Type B pancreatic cell (in vitro differentiated cells): ENCODE data around the gene LYSMD2. TPM values are rescaled to one million over a fixed set of nuclear protein-coding genes. Genes with fewer than 3 reads are reported as not detected.

Experiments used
- DNase-seq: peaks from one replicate; pipeline ENCODE4 v3.0.0; 2021; ENCODE audit warnings: mixed read lengths; ENCODE audit not compliant: unreplicated experiment; ENCODE audit errors: extremely low spot score
- H3K27ac Mint-ChIP-seq: 2 replicates; pipeline ENCODE4 v1.8.0; 2021; ENCODE audit warnings: mild to moderate bottlenecking, mixed read lengths
- H3K27me3 Mint-ChIP-seq: 2 replicates; pipeline ENCODE4 v1.8.0; 2021; ENCODE audit warnings: mixed read lengths
- H3K36me3 Mint-ChIP-seq: 2 replicates; pipeline ENCODE4 v1.8.0; 2021; ENCODE audit warnings: mixed read lengths
- H3K4me1 Mint-ChIP-seq: one replicate; pipeline ENCODE4 v1.8.0; 2021; ENCODE audit warnings: mixed read lengths; ENCODE audit not compliant: unreplicated experiment
- H3K4me3 Mint-ChIP-seq: 2 replicates; pipeline ENCODE4 v1.8.0; 2021; ENCODE audit warnings: mild to moderate bottlenecking, mixed read lengths
- H3K9me3 Mint-ChIP-seq: 2 replicates; pipeline ENCODE4 v1.8.0; 2021; ENCODE audit warnings: mixed read lengths
- total RNA-seq: library from RNA; stranded (reverse); gene quantifications from 2 replicates; pipeline ENCODE4 v1.2.1, GENCODE V29; 2021; ENCODE audit warnings: low replicate concordance
- TF ChIP-seq, protein P1 (sequence below): fragments of 200-600 bp; sonication (generic); conservative IDR thresholded peaks from 2 replicates; pipeline ENCODE4 v1.5.0; 2021; ENCODE audit warnings: antibody characterized with exemption, mild to moderate bottlenecking

LYSMD2 gene
- total RNA-seq, 1 donor from 2014 or later = 3.9 TPM

DNA sequence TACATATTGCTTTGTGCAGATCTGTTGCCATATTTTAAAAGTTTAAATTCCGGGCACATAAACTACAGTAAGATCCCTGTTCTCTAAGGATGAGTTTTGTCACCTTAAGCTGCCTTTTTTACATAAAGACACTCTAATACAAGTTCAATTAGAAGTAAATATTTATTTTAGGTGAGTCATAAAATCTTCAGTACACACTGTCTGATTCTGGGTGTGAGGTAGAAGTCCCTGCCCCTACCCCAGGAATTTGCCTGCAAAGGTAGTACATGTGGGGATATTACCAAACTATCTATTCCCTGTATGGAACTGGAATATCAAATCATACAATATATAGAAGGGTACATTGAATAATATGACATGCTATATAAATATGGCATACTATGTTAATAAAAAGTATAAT is 49.9 kb downstream of the LYSMD2 start:
- Mint-ChIP-seq H3K4me3 (no peak overlapping the region), H3K27me3 (peaks cover 32% of the 10 kb centered on the region), H3K9me3 (no peaks in the 10 kb centered on the region), H3K4me1 (no peaks in the 10 kb centered on the region), H3K36me3 (no peaks in the 10 kb centered on the region), H3K27ac (no peak overlapping the region)
- no peak for DNase-seq
- TF ChIP-seq, protein P1, sequence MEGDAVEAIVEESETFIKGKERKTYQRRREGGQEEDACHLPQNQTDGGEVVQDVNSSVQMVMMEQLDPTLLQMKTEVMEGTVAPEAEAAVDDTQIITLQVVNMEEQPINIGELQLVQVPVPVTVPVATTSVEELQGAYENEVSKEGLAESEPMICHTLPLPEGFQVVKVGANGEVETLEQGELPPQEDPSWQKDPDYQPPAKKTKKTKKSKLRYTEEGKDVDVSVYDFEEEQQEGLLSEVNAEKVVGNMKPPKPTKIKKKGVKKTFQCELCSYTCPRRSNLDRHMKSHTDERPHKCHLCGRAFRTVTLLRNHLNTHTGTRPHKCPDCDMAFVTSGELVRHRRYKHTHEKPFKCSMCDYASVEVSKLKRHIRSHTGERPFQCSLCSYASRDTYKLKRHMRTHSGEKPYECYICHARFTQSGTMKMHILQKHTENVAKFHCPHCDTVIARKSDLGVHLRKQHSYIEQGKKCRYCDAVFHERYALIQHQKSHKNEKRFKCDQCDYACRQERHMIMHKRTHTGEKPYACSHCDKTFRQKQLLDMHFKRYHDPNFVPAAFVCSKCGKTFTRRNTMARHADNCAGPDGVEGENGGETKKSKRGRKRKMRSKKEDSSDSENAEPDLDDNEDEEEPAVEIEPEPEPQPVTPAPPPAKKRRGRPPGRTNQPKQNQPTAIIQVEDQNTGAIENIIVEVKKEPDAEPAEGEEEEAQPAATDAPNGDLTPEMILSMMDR = no peak

DNA sequence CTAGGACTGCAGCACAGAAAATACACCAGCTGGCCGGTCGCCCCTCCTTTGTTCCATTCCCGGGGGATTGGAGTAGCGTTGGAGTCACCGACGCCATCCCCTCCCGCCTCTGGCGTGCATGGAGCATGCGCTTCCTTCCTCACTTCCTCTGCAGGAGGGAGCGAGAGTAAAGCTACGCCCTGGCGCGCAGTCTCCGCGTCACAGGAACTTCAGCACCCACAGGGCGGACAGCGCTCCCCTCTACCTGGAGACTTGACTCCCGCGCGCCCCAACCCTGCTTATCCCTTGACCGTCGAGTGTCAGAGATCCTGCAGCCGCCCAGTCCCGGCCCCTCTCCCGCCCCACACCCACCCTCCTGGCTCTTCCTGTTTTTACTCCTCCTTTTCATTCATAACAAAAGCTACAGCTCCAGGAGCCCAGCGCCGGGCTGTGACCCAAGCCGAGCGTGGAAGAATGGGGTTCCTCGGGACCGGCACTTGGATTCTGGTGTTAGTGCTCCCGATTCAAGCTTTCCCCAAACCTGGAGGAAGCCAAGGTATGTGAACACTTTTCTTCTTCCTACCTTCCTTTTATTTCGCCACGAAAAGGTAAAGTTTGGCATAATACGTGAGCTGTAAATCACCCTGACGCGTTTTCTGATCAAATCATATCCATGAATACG is 56.0 kb downstream of the LYSMD2 start, which contains the start of gene SCG3:
TSS of gene SCG3 (plus strand) at position 201 of the 661 bp plus-strand sequence. CDS start at position 454, 253 bp downstream.
- Mint-ChIP-seq H3K36me3 (no peaks in the 10 kb centered on the region), H3K9me3 (no peaks in the 10 kb centered on the region), H3K4me3 (peak within 1 kb of the TSS; percentile 79), H3K27me3 (peaks cover 43% of the 10 kb centered on the region), H3K27ac (peak within 1 kb of the TSS; percentile 26), H3K4me1 (no peaks in the 10 kb centered on the region)
- TF ChIP-seq, protein P1 = no peak
- DNase-seq = peak; percentile 85

DNA sequence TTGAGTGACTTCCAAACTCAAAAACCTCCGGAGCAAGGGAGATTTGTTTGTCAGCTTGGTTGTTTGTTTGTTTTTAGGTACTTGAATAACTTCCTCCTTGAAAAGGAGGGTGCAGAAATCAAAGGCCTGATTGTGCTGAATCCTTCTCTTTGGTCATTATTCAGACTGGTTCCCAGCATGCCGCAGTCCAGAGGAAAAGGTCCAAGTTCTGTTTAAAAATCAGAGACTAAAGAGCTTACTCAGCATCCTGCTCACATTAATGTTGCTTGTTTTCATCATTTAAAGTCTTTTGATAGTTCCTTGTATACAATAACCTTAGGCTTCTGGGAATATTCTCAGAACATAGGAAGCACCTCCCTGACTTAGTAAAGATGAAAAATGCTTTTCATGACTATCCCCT is 57.1 kb downstream of the LYSMD2 start:
- Mint-ChIP-seq H3K27ac (no peak overlapping the region), H3K27me3 (peaks cover 45% of the 10 kb centered on the region), H3K36me3 (no peaks in the 10 kb centered on the region), H3K4me1 (no peaks in the 10 kb centered on the region), H3K9me3 (no peaks in the 10 kb centered on the region), H3K4me3 (no peak overlapping the region)
- TF ChIP-seq, protein P1 = no peak
- DNase-seq = no peak

DNA sequence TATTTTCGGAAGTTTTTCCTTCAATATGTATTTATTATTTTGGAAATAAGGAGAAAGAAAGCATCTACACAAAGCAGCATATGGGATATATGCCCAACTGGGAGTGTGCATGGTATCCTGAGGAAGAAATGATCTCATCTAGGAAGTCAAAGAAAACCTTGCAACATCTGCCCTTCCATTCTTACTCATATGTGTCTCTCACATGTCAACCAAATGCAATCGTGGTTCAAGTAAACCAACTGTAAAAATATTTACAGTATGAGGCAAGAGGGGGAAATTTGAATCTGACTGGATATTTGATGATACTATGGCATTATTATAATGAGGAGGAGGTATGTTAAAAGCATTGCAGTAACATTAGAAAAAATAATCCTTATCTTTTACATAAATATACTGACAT is 59.4 kb downstream of the LYSMD2 start:
- H3K27me3 Mint-ChIP-seq = peaks cover 42% of the 10 kb centered on the region
- TF ChIP-seq, protein P1 = no peak
- no peak for DNase-seq

DNA sequence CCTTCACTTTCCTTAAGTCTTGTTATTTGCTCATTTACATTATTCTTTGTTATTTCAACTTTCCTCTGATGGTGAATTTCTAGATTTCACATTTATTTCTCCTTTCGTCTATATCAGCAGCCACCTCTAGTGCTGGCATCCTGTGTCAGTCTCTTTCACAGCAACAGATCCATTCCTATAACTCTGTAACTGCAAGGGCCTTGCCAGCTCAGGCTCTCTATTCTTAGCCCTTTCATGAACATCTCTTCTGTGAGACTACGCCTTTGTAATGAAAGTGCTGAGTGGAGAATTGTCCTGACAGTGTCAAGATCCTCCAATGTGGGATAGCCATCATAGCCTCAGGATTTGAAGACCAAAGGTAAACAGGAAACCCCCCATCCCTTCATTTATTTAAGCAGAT is 60.0 kb downstream of the LYSMD2 start:
- DNase-seq = no peak
- Mint-ChIP-seq H3K27me3 (peaks cover 42% of the 10 kb centered on the region), H3K27ac (no peak overlapping the region), H3K36me3 (no peaks in the 10 kb centered on the region), H3K4me3 (no peak overlapping the region), H3K4me1 (no peaks in the 10 kb centered on the region), H3K9me3 (no peaks in the 10 kb centered on the region)
- TF ChIP-seq, protein P1 = no peak

More for the DNA sequence above, 59.4 kb downstream of the LYSMD2 start:
- H3K36me3 Mint-ChIP-seq = no peaks in the 10 kb centered on the region
- H3K4me3 Mint-ChIP-seq = no peak overlapping the region
- H3K27ac Mint-ChIP-seq = no peak overlapping the region
- H3K9me3 Mint-ChIP-seq = no peaks in the 10 kb centered on the region
- no peaks in the 10 kb centered on the region for H3K4me1 Mint-ChIP-seq
